Renal cortex interstitium (tissue), 11 donors: ENCODE measurements around the gene RALY. TPM values are rescaled to one million over a fixed set of nuclear protein-coding genes. Genes with fewer than 3 reads are reported as not detected.

Experiments
- DNase-seq, 11 donors: peaks; one replicate each; pipeline ENCODE4 v3.0.0-alpha.2; 2013; ENCODE audit warnings: low read depth in 9 of 11, low spot score in 4 of 11; ENCODE audit errors: extremely low read depth in 1 of 11
- polyA plus RNA-seq, 3 donors: library from polyadenylated mRNA; unstranded; fragments of 120-200 nt; gene quantifications; one replicate each; pipeline ENCODE4 v1.2.1, GENCODE V29; 2013; ENCODE audit not compliant: insufficient read length in 3 of 3

RALY gene
- polyA plus RNA-seq, 3 donors: 135 to 205 (median 167) TPM

DNA sequence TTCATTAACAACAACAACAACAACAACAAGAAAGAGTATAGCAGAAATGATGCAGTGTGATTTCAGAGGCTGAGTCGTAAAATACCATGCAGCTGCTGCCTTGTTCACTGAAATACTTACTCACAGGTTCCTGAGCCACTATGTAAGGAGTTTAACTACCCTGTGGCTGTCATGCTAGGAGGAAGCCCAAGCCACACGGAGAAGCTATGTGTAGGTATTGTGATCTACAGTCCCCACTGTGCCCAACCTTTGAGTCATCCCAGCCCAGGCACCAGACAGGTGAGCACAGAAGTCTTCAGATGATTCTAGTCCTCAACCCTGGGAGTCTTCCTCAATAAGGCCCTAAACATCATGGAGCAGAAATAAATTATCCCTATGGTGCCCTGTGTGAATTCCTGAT lies 14.6 kb upstream of the RALY start:
- no peak for DNase-seq

DNA sequence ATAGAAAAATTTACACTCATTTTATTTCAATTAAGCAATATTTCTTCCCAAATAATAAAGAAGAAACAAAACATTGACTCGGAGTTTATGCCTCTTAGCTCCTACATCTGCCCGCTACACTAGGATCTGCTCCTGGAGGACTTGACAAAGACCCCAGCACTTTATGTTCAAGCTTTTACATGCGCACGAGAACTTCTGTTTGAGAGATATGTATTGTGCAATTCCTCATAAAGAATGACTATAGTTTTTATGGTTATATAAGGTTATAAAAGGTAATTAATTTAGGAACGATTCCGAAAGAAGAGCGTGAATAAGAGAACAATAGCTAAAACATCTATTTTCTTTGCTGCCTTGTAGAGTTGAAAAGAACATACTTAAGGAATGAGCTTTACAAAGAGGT lies 12.4 kb upstream of the RALY start:
- no peak for DNase-seq

DNA sequence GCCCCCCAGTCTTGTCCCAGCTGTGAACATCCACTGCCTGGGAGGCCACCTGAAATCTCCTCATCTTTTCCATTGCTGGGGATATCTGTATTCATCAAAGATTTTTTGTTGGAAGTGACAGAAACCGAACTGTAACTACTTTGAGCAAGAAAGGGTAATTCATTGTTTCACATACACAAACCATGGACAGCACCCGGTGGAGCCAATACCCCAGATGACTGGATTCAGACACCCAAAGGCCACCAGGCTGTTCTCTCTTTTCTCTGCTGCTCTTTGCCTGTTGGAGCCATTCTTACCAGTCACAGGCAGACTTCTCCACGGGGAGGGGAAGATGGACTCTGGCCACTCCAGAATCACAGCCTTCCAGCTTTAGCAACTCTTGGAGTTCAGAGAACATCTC lies 11.7 kb upstream of the RALY start:
- DNase-seq: no peak

DNA sequence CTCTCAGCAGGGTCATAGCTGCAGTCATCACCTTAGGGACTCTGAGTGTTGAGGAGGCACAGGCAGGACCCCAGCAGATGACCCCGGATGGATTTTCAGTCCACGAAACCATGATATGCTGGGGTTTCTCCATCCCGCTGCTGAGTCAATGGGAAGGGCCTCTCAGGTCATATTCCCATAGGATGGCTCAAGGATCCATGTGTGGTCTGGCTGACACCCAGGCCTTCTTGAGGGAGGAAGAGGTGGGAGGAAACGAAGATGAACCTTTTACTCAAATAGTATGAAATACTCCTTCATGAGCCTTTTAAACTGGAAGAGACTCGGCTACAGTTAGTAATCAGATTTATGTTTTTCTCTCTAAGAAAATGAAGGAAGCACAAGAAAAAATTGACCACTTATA lies 10.3 kb upstream of the RALY start:
- no peak for DNase-seq

DNA sequence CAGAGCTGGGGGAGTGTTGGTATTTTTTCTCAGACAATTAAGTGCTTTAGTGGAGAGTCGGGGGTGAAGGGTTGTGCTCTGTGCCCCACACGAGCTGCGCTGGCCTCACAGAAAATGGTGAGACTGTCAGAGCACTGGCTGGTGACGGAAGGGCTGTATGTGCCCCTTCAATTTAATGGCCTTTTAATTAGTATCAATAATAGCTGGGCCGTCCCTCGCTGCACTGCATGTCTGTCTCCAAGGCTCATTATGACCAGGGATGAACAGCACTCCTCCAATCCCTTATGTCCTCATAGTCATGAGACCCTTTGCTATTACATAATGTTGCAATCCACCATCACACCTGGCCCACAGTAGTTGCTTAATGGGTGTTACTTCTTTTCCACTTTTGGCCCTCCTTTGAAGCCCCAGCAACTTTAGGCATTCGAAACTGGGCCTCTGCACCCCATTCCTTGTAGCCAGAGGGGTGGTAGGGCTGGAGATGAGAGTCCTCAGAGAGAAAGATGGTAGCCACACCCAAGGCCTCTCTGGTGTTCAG lies 9.5 kb upstream of the RALY start:
- peak in 2 of 11 donors; percentile 3 to 4 for DNase-seq

DNA sequence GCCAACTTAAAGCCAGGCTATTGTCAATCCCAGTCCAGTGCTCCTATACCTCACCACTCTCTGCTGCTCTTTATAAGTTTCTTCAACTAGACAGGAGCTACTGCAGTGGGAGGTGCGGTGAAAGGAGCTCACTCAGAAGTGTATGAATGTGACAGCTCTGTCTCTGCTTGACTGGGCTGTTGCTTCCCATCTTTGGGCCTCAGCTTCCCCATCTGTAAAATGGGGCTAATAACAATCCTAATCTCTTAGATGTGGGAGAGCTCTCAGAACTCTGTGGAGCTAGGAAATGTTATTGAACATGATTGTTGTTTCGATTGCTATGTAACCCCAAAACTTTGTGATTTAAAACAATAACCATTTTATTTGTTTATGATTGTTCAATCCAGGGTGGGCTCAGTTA lies 8.4 kb upstream of the RALY start:
- no peak for DNase-seq

DNA sequence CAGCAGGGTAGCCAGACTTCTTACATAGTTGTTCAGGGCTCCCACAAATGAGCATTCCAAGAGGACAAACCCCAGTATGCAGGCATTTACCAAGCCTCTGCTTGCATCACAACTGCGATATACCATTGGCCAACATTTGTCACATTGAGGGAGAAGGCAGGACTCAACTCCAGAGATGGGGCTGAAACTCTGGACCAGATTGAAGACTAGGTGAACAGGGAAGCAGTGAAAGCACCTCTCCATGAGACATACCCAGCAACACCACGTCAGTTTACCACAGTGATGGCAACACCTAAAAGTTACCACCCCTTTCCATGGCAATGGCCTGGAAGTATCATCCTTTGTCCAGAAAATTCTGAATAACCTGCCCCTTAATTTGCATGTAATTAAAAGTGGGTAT lies 7.9 kb upstream of the RALY start:
- no peak for DNase-seq

DNA sequence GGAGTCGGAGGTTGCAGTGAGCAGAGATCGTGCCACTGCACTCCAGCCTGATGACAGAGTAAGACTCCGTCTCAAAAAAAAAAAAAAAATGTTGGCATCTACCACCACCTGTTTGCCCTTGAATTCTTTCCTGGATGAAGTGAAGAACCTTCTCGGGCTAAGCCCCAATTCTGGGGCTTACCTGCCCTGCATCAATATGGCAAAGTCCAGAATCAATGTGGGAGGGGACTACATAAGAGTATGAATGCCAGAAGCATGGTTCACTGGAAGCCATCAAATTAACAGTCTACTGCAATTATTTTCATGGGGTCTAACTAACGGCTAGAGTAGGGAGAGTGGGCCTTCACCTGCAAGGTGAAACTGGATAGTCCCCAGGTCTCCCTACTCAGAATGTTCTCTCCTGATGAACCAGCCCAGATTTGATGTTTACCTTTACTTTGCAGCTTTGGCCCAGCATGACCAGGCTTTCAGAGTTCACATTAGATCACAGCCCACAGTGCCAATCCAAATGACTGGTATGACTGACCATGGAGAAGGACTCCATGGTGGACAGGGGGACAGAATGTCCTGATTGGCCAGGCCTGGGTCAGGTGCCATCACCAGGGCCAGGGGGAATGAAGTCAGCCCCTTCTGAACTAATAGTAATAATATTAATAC lies 7.0 kb upstream of the RALY start:
- DNase-seq: no peak

DNA sequence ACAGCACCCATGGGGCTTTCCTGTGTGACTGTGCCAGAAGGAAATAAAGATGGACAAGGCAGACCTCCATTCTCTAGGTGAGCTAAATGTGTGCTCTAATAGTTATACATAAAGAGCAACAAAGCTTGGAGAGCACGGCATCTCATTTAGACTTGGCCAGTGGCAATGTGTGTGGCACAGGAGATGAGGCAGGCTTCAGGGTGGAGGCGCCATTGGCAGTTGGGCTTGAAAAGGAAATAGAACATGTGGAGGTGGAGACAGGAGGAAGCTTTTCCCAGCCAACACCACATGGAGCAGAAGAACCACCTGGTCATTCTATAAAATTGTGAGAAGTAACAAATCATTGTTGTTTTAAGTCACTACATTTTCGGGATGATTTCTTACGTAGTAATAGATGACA lies 3.6 kb upstream of the RALY start:
- no peak for DNase-seq

DNA sequence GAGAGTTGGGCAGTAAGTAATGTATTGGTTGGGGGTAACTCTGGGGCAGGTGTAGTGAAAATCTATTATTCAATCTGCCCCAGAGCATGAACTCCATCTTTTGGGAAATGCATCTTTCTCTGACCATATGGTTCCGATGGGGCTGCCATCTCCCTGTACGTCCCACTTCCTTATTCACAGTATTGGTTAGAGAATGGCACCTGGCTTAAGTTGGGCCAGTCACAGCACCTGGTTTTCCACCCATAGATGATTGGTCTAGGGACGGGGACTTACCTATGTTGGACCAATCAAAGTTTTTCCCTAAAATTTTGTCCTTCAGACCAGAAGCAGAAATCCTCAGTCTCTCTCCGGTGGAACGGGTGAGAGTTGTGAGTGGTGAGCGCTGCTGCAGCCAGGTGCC lies 2.2 kb upstream of the RALY start:
- no peak for DNase-seq

DNA sequence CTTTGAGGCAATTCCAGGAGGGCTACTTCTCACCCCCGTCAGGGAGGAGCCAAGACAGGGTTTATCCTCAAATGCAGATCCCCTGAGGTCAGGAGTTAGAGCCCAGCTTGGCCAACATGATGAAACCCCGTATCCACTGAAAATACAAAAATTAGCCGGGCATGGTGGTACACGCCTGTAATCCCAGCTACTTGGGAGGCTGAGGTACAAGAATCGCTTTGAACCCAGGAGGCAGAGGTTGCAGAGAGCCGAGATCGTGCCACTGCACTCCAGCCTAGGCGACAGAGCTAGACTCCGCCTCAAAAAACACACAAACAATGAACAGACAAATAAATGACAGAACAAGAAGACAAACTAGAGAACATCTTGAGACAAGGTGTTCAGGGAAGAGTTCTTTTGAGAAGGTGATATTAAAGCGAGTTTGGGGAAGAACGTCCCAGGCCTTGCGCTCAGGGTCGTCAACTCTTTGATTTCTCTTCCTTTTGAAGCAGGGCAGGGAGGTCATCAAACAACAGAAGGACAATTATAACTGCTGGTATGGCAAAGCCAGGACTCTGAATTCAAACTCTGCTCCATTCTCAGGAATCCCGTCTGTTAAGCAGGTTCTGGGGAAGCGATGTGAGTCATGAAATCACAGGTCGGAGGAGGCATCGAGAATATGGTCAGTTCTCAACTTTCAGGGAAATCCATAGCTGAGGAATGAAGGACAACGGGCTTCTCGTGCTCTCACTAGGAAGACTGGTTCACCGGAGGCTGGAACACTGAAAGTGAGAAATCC lies 1.4 kb upstream of the RALY start:
- DNase-seq: no peak

DNA sequence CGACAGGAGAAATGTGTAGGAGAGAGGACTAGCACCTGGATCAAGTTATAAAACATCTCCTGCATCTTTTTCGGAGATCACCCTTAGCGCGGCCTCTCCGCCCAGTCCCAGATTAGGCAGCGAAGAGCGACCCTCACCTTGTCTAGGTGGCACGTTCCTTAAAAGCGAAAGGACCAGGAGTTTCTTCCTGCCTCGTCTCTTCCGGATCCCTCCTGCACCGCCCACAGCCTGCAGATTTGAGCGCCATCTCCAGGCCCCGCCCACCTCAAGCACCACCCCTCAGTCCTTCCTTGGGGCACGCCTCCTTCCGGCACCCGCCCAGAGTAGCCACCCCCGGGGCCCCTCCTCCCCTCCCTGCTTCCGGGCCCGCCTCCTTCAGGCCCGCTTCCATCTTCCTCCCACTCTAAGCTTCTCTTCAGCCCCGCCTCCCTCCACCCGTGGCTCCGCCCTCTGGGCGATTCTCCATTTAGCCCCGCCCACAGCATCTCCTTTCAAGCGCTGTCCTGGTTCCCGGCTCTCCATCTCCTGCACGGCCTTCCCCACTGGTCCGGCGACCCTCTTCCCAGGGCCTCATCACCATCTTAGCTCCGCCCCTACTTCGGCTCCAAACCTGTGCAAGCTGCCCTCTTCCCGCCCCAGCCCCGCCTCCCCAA lies 662 bp upstream of the RALY start:
- DNase-seq: peak; percentile 98 to 100 (median 99)

DNA sequence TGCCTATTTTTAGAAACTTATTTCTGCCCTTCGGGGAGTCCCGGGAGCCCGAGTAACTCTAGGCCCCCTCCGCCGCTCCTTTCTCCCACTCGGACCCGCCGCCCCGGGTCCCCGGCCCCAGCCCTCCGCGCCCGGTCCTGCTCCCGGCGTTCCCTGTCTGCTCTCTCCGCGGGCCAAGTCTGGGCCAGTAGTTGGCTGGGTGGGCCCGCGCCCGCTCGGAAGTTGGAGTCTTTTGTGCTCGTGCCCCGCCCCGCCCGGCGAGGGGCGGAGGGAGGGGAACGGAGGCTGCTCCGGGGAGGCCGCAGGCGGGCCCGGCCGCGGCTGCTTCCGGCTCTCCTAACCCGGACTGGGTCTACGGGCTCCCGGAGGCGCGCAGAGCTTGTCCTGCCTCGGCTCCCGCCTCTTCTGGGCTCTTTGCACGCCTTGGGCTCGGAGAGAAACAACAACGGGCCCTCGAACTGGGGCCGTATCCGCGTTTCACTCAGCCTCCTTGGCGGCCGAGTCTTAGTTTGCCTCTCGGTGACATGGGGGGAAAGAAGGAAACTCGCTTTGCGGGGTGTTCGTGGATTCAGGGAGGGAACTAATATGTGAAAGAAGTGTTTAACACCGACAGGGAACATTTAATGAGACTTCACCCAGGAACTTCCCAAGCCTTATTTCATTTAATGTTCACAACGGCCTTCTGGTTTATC lies 657 bp downstream of the RALY start:
- peak; percentile 48 to 83 (median 70) for DNase-seq

DNA sequence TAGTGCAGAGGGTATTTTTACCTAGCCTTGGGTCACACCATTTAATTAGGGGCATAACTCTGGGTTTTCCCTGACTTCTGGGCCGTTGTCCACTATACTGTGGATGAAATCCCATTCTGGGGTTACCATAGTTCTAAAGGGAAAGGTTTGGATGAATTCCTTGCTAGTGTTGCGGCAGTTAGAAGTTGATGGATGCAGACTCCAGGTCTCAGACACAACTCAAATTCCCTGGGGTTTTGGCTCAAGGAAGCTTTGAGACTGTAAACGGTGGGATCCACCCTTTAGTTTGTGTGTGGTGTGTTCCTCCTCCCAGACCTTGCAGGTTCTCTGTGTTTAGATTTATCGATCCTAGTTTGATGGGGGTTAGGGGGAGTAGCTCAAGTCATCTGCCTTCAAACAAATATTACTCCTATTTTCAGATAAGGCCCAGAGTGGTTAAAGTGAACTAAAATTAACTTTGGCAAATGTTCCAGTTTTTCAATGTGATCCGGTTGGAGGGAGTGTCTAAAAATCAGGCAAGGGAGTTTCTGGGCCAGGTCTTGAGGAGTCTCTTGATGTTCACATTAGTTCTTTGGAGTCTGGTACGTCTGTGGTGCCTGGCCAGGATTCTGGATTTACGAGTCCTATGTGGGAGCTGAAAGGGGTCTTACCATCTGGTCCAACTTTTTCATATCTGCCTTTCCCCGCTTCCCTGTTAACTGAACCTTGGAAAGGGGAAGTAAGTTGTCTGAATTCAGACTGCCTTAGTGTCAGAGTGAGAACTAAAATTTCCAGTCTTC lies 1.5 kb downstream of the RALY start:
- DNase-seq: no peak

DNA sequence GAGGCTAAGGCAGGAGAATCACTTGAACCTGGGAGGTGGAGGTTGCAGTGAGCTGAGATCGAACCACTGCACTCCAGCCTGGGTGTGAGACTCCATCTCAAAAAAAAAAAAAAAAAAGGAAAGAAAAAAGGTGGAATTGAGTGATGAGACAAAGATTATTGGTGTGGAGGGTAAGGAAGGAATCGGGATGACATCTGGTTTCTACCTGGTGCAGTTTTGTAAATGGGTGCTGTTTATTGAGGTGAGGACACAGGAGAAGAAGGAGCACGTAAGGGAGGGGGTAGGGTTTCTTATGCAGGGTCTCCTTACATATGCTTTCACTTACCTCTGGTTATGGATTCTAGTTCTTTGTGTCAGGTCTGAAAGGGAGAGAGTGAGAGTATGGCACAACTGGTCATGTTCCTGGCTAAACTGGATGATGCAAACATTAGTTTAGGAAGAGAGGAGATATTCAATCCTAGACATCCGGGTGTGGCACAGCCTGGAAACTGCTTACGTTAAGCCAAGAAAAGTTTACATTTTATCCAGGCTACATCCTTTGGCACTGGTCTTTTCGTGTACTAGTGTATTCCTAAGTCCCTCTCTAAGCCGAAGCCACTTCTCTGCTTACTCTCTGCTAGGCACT lies 5.4 kb downstream of the RALY start:
- DNase-seq: no peak

DNA sequence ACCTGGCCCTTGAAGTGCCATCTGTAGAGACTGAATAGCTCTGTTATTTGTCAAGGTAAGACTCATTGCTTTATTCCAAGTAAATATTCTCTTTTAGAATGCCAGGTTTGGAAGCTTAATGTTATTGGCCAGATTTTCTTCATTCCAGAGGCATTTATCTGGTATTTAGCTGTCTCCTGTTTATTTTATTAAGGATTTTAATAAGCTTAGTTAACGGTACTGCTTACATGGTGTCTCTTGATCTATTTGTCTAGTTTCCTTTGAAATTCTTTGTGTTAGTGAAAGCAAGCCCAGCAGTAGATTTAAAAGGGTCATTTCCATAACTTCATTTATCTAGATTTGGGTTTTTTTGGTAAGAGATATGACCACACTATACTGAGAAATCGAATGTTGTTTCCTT lies 7.7 kb downstream of the RALY start:
- no peak for DNase-seq

DNA sequence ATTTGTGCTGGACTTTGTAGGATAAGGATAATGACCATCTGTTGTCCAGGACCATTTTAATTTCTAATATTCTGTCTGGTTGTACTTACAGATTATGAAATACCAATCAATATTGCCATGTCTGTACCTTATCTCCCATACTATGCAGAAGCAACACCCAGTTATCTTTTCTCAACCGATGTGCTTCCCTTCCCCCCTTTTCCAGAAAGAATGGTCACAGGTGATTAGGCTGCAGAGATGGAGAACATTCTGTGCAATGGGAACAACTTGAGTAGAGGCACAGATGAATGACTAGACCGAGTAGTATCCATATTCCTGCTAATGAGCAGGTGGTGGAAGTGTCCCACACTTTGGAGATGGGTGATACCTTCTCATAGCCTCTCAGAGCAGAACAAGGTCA lies 10.5 kb downstream of the RALY start:
- no peak for DNase-seq

DNA sequence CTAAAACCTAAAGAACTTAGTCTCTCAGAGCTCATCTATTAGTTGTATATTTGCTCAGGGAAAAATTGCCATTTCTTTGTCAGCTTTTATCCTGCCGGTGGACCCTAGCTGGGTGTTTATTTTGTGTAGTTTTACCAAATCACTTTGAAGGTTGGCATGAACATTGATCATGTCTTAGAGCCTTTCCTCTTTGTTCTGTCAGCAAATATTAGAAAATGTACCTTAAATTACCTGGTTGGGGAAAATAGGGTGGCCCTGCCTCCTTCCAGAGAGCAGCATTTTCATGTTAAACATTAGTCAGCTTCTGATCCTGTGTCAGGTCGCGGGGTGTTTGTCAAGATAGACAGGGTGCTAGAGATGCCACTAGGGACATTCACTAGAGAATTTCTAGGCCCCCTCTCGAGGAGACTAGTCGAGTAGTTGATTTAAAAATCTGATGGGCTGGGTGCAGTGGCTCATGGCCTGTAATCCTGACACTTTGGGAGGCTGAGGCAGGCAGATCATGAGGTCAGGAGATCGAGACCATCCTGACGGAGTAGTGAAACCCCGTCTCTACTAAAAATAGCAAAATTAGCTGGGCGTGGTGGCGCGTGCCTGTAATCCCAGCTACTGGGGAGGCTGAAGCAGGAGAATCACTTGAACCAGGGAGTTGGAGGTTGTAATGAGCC lies 11.2 kb downstream of the RALY start:
- DNase-seq: no peak
